Measurements from ENCODE around the gene RAMP3.

DNA sequence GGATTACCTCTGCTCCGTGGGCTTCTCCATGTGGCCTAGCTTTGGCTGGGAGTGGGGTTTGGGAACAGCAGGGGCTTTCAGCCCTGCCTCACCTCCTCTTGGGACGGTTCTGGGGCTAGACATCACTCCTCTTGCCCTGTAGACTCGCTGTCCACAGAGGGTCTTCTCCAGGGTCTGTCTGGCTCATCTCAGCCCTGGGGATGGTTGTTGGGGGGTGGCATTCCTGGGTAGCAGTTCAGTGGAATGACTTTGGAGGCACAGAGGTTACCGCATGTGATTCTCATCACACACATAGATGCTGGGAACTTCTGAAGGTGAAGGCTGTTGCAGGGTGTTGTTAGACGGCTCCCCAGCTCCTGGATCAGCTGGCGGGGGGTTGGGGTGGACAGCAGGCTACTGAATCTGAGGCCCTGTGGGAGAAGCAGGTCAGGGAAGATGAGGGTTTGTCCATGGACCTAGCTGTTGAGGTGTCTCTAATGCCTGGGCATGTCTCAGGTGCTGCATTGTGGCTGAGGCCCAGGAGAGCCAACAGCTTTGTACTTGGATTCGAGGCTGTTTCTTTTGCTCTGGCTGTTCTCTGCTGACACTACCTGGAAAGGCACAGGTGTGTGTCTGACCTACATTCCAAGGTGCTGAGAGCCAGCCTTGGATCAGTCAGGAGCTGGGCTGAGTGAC, 23.8 kb downstream of the RAMP3 start:
- TF ChIP-seq CTCF (IDR thresholded peaks at IDR 0.05) (no peak), POLR2A (IDR thresholded peaks at IDR 0.05) (no peak)

Data from uterus (tissue), 2 donors.